ENCODE measurements around the gene TBC1D2B. TPM values are rescaled to one million over a fixed set of nuclear protein-coding genes. Genes with fewer than 3 reads are reported as not detected.

Gene TBC1D2B
- total RNA-seq, 2 donors from 2014 or later: 35.6 to 42.3 TPM

- Histone ChIP-seq H3K27me3 (no peaks in the 10 kb centered on the region), H3K9me3 (no peaks in the 10 kb centered on the region), H3K4me3 (no peak overlapping the region), H3K4me1 (peaks cover 34% of the 10 kb centered on the region), H3K27ac (no peak overlapping the region), H3K36me3 (replicated peaks in 1 of 2; ENCODE audit: insufficient read depth in 1 of 2, low read depth in 2 of 2) (peaks cover 4 to 6% of the 10 kb centered on the region in 2 donors)
- intact Hi-C loops (cut with DNase I): no loop called here
- ATAC-seq (no peak), DNase-seq (no peak)
- no peak for TF ChIP-seq CTCF (IDR thresholded peaks at IDR 0.05)
- TF ChIP-seq POLR2A (IDR thresholded peaks at IDR 0.05): no peak
- 24 to 29% methylated on average over 1 of the region's 1 CpG for WGBS, 2 donors
Observed at GRCh38 chr15:78045189-78045588, 32.3 kb downstream of the TBC1D2B start.

- H3K4me1 ChIP-seq: peaks cover 30% of the 10 kb centered on the region
- no peaks in the 10 kb centered on the region for H3K9me3 ChIP-seq
- H3K36me3 ChIP-seq (replicated peaks in 1 of 2; ENCODE audit: insufficient read depth in 1 of 2, low read depth in 2 of 2): peaks cover 4 to 6% of the 10 kb centered on the region in 2 donors
- no peak overlapping the region for H3K4me3 ChIP-seq
- TF ChIP-seq CTCF (IDR thresholded peaks at IDR 0.05) (no peak), POLR2A (IDR thresholded peaks at IDR 0.05) (no peak)
- intact Hi-C loops (cut with DNase I): no loop called here
- WGBS, 2 donors: 59 to 68% methylated on average over 5 of the region's 5 CpGs
- no peaks in the 10 kb centered on the region for H3K27me3 ChIP-seq
- DNase-seq (no peak), ATAC-seq (no peak)
- no peak overlapping the region for H3K27ac ChIP-seq
Observed at GRCh38 chr15:78044407-78045155, 32.9 kb downstream of the TBC1D2B start.

GRCh38 chr15:78041946-78042345, 35.6 kb downstream of the TBC1D2B start:
- no peak for TF ChIP-seq POLR2A (IDR thresholded peaks at IDR 0.05)
- no peak for TF ChIP-seq CTCF (IDR thresholded peaks at IDR 0.05)
- DNase-seq (no peak), ATAC-seq (no peak)
- Histone ChIP-seq H3K27ac (no peak overlapping the region), H3K4me1 (peaks cover 7% of the 10 kb centered on the region), H3K9me3 (no peaks in the 10 kb centered on the region), H3K27me3 (no peaks in the 10 kb centered on the region), H3K36me3 (replicated peaks in 1 of 2; ENCODE audit: insufficient read depth in 1 of 2, low read depth in 2 of 2) (peaks cover 4 to 6% of the 10 kb centered on the region in 2 donors), H3K4me3 (no peak overlapping the region)
- WGBS, 2 donors: 51 to 60% methylated on average over 3 of the region's 3 CpGs
- intact Hi-C loops (cut with DNase I): no loop called here

- intact Hi-C loops (cut with DNase I): no loop called here
- H3K27ac ChIP-seq: no peak overlapping the region
- peaks cover 9% of the 10 kb centered on the region for H3K4me1 ChIP-seq
- ATAC-seq (no peak), DNase-seq (no peak)
- WGBS, 2 donors: 50 to 68% methylated on average over 1 of the region's 1 CpG
- TF ChIP-seq CTCF (IDR thresholded peaks at IDR 0.05) (no peak), POLR2A (IDR thresholded peaks at IDR 0.05) (no peak)
- no peaks in the 10 kb centered on the region for H3K9me3 ChIP-seq
- H3K27me3 ChIP-seq: no peaks in the 10 kb centered on the region
- H3K4me3 ChIP-seq: no peak overlapping the region
- H3K36me3 ChIP-seq (replicated peaks in 1 of 2; ENCODE audit: insufficient read depth in 1 of 2, low read depth in 2 of 2): peaks cover 4 to 6% of the 10 kb centered on the region in 2 donors
Observed at GRCh38 chr15:78040653-78041244, 36.8 kb downstream of the TBC1D2B start.

Data from body of pancreas (tissue), 4 donors.